K562 (cell line): ENCODE measurements around the gene GAD1. TPM values are rescaled to one million over a fixed set of nuclear protein-coding genes. Genes with fewer than 3 reads are reported as not detected.

ENCODE experiments used
- ATAC-seq: fragments of 200-7000 bp; cut with Tn5 transposase; 3 replicates; pipeline ENCODE4 v1.9.1; 2020; ENCODE audit warnings: moderate library complexity
- BruUV-seq: library from RNA; stranded (reverse); fragments of 400-500 nt; replicated peaks from 2 replicates; lab custom pipeline; 2021; lab: Mats Ljungman, UMichigan
- CTCF ChIA-PET: fragments of 300-600 bp; formaldehyde crosslinking; extraction: SDS; loops from one replicate; lab custom pipeline; 2021; ENCODE audit warnings: low intra/inter-chr PET ratio; lab: Yijun Ruan, JAX
- POLR2A ChIA-PET: fragments of 300-600, 350-650 bp; sonication (Branson Sonifier 250); formaldehyde crosslinking; extraction: SDS; loops from one replicate; lab custom pipeline; 2021; ENCODE audit warnings: antibody characterized with exemption, inconsistent platforms; lab: Yijun Ruan, JAX
- DNase-seq, 4 experiments: peaks; one replicate each; pipeline versions ENCODE4 v3.0.0 to v3.0.0-alpha.2; 2011 to 2018; ENCODE audit warnings: low spot score in 3 of 4, mixed read lengths in 3 of 4; ENCODE audit errors: extremely low read depth in 1 of 4
- FAIRE-seq: peaks from 2 replicates; lab custom pipeline; 2011; peaks lifted over from hg19 to GRCh38; lab: Jason Lieb, UNC
- H2AFZ ChIP-seq: 2 replicates; pipeline ENCODE4 v1.6.0; 2011; ENCODE audit warnings: low read depth, low read length, control low read depth, inconsistent platforms
- H3K27ac ChIP-seq: fragments of 200-600 bp; 3 replicates; pipeline ENCODE4 v1.8.0; 2011; ENCODE audit warnings: low read depth, mild to moderate bottlenecking, control low read depth, inconsistent platforms, low read length, moderate library complexity, mixed read lengths; ENCODE audit errors: extremely low read depth
- H3K27me3 ChIP-seq, 2 experiments: fragments of 300-600 bp in 1 of 2; 2 replicates in 1 of 2; 3 replicates in 1 of 2; pipeline versions ENCODE4 v1.6.0 to v1.8.0; 2011; ENCODE audit warnings: inconsistent platforms in 2 of 2, low read length in 2 of 2, mild to moderate bottlenecking in 1 of 2, mixed read lengths in 1 of 2, moderate library complexity in 1 of 2; ENCODE audit not compliant: control insufficient read depth in 2 of 2, insufficient read depth in 2 of 2
- H3K36me3 ChIP-seq: fragments of 300-600 bp; 3 replicates; pipeline ENCODE4 v1.8.0; 2011; ENCODE audit warnings: mild to moderate bottlenecking, low read length, inconsistent platforms; ENCODE audit not compliant: control insufficient read depth, insufficient read depth
- H3K4me1 ChIP-seq, 2 experiments: fragments of 200-600 bp in 1 of 2; replicated peaks in 1 of 2; 2 replicates in 1 of 2; 3 replicates in 1 of 2; pipeline versions ENCODE4 v1.5.1 to v1.8.0; 2011; ENCODE audit warnings: inconsistent platforms in 2 of 2, low read length in 2 of 2, mild to moderate bottlenecking in 1 of 2, mixed read lengths in 1 of 2, moderate library complexity in 1 of 2; ENCODE audit not compliant: control insufficient read depth in 2 of 2, insufficient read depth in 2 of 2
- H3K4me2 ChIP-seq: 2 replicates; pipeline ENCODE4 v1.6.1; 2011; ENCODE audit warnings: low read length, control low read depth, inconsistent platforms, mixed read lengths; ENCODE audit not compliant: insufficient read depth
- H3K4me3 ChIP-seq: fragments of 200-600 bp; sonication (generic), shearing (Covaris generic); 2 replicates; pipeline ENCODE4 v1.5.1; 2016; ENCODE audit warnings: control low read depth, inconsistent platforms
- H3K79me2 ChIP-seq: fragments of 200-600 bp; 3 replicates; pipeline ENCODE4 v1.8.0; 2011; ENCODE audit warnings: low read length, inconsistent platforms; ENCODE audit not compliant: control insufficient read depth, insufficient read depth
- H3K9ac ChIP-seq, 2 experiments: 2 replicates each; pipeline versions ENCODE4 v1.6.0 to v1.6.1; 2011; ENCODE audit warnings: low read depth in 2 of 2, low read length in 2 of 2, control low read depth in 1 of 2, inconsistent platforms in 1 of 2, mild to moderate bottlenecking in 1 of 2, mixed read lengths in 1 of 2; ENCODE audit not compliant: insufficient read depth in 1 of 2
- H3K9me1 ChIP-seq: one replicate; pipeline ENCODE4 v1.6.0; 2011; ENCODE audit warnings: inconsistent platforms, mild to moderate bottlenecking, low read length, moderate library complexity; ENCODE audit not compliant: control insufficient read depth, insufficient read depth
- H3K9me3 ChIP-seq: replicated peaks from 2 replicates; pipeline ENCODE4 v1.5.1; 2011; ENCODE audit warnings: low read depth, low read length, inconsistent platforms; ENCODE audit not compliant: control insufficient read depth, insufficient read depth
- H4K20me1 ChIP-seq: replicated peaks from 2 replicates; pipeline ENCODE4 v1.6.1; 2011; ENCODE audit warnings: low read length, inconsistent platforms, mixed read lengths; ENCODE audit not compliant: control insufficient read depth, insufficient read depth
- BCOR ChIP-seq: fragments of 450-650 bp; IDR thresholded peaks from 2 replicates; pipeline ENCODE4 v1.6.1; 2016
- GTF2E2 ChIP-seq: fragments of 200-800 bp; sonication (Bioruptor generic); IDR thresholded peaks from 2 replicates; pipeline ENCODE4 v1.6.1; 2016; ENCODE audit warnings: missing genetic modification characterization, missing compliant biosample characterization
- PTTG1 ChIP-seq: fragments of 450-650 bp; IDR thresholded peaks from 2 replicates; pipeline ENCODE4 v1.6.1; 2016; ENCODE audit warnings: low read depth, mild to moderate bottlenecking, missing genetic modification characterization, missing compliant biosample characterization
- RBM25 ChIP-seq: fragments of 200-400 bp; formaldehyde crosslinking; IDR thresholded peaks from 2 replicates; pipeline ENCODE4 v1.6.1; 2018; ENCODE audit warnings: low read length, low read depth, moderate library complexity; ENCODE audit not compliant: severe bottlenecking
- TCFL5 ChIP-seq: fragments of 250-450 bp; sonication (Bioruptor Pico); conservative IDR thresholded peaks from 2 replicates; pipeline ENCODE4 v1.6.1; 2021; ENCODE audit warnings: mild to moderate bottlenecking, moderate library complexity, matching md5 sums
- TEAD1 ChIP-seq, 2 experiments: fragments of 450-650 bp in 1 of 2; sonication (generic) in 1 of 2; formaldehyde crosslinking; IDR thresholded peaks; 2 replicates each; pipeline versions ENCODE4 v1.4.0 to v1.8.0; 2020 to 2022; ENCODE audit warnings: mild to moderate bottlenecking in 2 of 2, missing genetic modification reagents in 1 of 2
- XRCC5 ChIP-seq: fragments of 200-400 bp; formaldehyde crosslinking; IDR thresholded peaks from 2 replicates; pipeline ENCODE4 v1.6.1; 2017; ENCODE audit warnings: low read depth, mild to moderate bottlenecking, low read length
- ZFP36 ChIP-seq: fragments of 150-350 bp; IDR thresholded peaks from 2 replicates; pipeline ENCODE4 v1.6.1; 2018; ENCODE audit warnings: low read length, low read depth; ENCODE audit not compliant: partially characterized antibody
- in situ Hi-C: fragments of 300-500 bp; cut with MboI; formaldehyde crosslinking; loops from 4 replicates; pipeline ENCODE4 v1.15.0; 2018; ENCODE audit warnings: inconsistent platforms, mixed read lengths
- intact Hi-C: fragments of 100-400 bp; cut with micrococcal nuclease; formaldehyde crosslinking; loops from 2 replicates; pipeline ENCODE4 v1.14.2; 2022
- polyA plus RNA-seq, 8 experiments: library from polyadenylated mRNA; depleted of rRNA in 4 of 8; stranded (reverse) in 5 of 8; unstranded in 3 of 8; fragments of >200 nt; fragmentation: Nextera tagmentation in 2 of 8; fragmentation: Illumina TruSeq in 1 of 8; extraction: Ambion mirVana in 2 of 8; extraction: Trizol in 1 of 8; gene quantifications; 2 replicates each; pipeline versions ENCODE4 v1.2.1 to v1.2.3, GENCODE V29; 2011 to 2014; ENCODE audit warnings: inconsistent platforms in 1 of 8, missing spikeins in 1 of 8
- total RNA-seq, 7 experiments: library from RNA; depleted of rRNA in 6 of 7; stranded (reverse); fragments of >200 nt in 6 of 7; fragmentation: Illumina TruSeq in 2 of 7; extraction: Trizol in 2 of 7; gene quantifications; 2 replicates each; pipeline versions ENCODE4 v1.2.1 to v1.2.3, GENCODE V29; 2011 to 2021; ENCODE audit warnings: low replicate concordance in 1 of 7
- TF ChIP-seq, protein P1 (sequence below): sonication (generic); formaldehyde crosslinking; IDR thresholded peaks from 2 replicates; pipeline ENCODE4 v1.8.1; 2023; ENCODE audit warnings: mild to moderate bottlenecking, missing genetic modification reagents
- TF ChIP-seq, protein P2 (sequence below): fragments of 250-450 bp; sonication (Bioruptor Pico); IDR thresholded peaks from 2 replicates; pipeline ENCODE4 v1.9.0; 2021; ENCODE audit warnings: mild to moderate bottlenecking

GAD1 gene
- total and polyA plus RNA-seq, 9 of the 15 experiments (the other 6 are each of a cell fraction or from before 2014, with no cell fraction given): 2.7 to 29.1 (median 15.7) TPM

DNA sequence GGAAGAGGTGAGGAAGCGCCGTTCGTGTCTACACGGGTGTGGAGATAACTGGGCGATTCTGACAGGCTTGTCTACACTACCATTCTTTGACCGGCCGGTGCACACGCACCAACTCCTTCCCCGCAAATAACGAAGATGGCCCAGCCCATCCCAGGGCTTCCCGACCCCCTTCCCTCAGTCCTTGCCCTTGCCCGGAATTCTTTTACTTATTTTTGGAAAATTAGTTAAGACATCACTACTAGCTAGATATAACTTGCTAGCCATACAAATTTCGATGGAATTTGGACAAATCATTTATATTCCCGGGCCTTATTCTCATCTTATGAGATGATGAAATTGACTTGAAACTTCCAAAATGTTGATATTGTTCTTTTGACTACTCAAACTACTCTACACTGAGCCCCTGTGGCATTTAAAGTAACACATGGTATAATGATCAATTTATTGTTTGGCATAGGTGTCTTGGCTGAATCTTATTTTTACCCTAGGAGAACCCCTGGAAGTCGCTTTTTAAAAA is 45.2 kb upstream of the GAD1 start (continued):
- TF ChIP-seq, protein P1, sequence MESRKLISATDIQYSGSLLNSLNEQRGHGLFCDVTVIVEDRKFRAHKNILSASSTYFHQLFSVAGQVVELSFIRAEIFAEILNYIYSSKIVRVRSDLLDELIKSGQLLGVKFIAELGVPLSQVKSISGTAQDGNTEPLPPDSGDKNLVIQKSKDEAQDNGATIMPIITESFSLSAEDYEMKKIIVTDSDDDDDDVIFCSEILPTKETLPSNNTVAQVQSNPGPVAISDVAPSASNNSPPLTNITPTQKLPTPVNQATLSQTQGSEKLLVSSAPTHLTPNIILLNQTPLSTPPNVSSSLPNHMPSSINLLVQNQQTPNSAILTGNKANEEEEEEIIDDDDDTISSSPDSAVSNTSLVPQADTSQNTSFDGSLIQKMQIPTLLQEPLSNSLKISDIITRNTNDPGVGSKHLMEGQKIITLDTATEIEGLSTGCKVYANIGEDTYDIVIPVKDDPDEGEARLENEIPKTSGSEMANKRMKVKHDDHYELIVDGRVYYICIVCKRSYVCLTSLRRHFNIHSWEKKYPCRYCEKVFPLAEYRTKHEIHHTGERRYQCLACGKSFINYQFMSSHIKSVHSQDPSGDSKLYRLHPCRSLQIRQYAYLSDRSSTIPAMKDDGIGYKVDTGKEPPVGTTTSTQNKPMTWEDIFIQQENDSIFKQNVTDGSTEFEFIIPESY (CRISPR knock-in tag): peak; percentile 49; the same call in 1 of the 2 replicates
- TF ChIP-seq TEAD1 (CRISPR knock-in tag; IDR thresholded peaks at IDR 0.05): no peak
- no peak for TF ChIP-seq PTTG1 (tag)
- 0 out of 2 replicates have a peak, but pooled peaks have one; percentile 46 for TF ChIP-seq GTF2E2 (tag)
- TF ChIP-seq XRCC5: peak; percentile 3; the same call in 1 of the 2 replicates
- no peak for TF ChIP-seq TCFL5 (CRISPR knock-in tag)

DNA sequence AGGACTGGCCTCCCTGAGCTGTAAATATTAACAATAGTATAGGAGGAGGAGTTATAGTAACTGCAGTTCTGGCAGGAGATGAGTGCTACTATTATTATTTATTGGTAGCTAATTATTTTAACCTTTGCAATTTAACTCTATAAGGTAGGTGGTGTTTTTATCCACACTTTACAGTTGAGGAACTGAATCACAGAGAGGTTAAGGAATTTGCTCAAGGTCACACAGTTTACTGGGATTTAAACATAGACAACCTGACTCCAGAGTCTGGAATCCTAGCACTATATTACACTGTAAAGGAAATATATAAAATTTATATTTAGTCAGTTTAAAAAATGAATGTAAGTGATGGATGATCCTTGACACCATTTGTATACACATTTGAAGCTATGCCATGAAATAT is 44.4 kb upstream of the GAD1 start:
- CTCF ChIA-PET: no interaction called here
- peak; percentile 72; the same call in 1 of the 2 replicates for TF ChIP-seq BCOR
- TF ChIP-seq, protein P2, sequence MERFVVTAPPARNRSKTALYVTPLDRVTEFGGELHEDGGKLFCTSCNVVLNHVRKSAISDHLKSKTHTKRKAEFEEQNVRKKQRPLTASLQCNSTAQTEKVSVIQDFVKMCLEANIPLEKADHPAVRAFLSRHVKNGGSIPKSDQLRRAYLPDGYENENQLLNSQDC (CRISPR knock-in tag): no peak
- peak; percentile 68 for TF ChIP-seq ZFP36
- TF ChIP-seq RBM25: peak; percentile 64
- H2AFZ ChIP-seq: no peak overlapping the region
- in situ Hi-C loops (no loop called here), intact Hi-C loops (no loop called here)
- H3K4me1 ChIP-seq: peaks cover 7 to 19% of the 10 kb centered on the region in 2 experiments
- no peaks in the 10 kb centered on the region for H3K9me3 ChIP-seq
- no peaks in the 10 kb centered on the region for H3K9me1 ChIP-seq
- no peaks in the 10 kb centered on the region for H3K36me3 ChIP-seq
- H3K27me3 ChIP-seq: no peaks in the 10 kb centered on the region
- no TSS peak for BruUV-seq
- H3K79me2 ChIP-seq: peaks cover 29% of the 10 kb centered on the region
- H3K27ac ChIP-seq: no peak overlapping the region
- FAIRE-seq (no peak), ATAC-seq (no peak), DNase-seq (no peak)
- peak overlapping the region; percentile 39 to 82; a peak in 3 of 4 replicates for H3K9ac ChIP-seq
- POLR2A ChIA-PET: interaction anchor here (0.6 to 2.7 kb wide), 11 partner anchors 7 to 936 kb away, joined by 3 to 14 read pairs (median 4); no protein-coding TSS in a partner anchor
- no peaks in the 10 kb centered on the region for H4K20me1 ChIP-seq
- H3K4me3 ChIP-seq: peak overlapping the region; percentile 65; the same call in 1 of the 2 replicates
- peak overlapping the region; percentile 61 for H3K4me2 ChIP-seq
